HEK293 (cell line): Measurements from ENCODE around the gene RBM17.

ENCODE experiments used
- ATF2 ChIP-seq: fragments of 450-650 bp; formaldehyde crosslinking; IDR thresholded peaks from 2 replicates; pipeline ENCODE4 v1.5.1; 2016; ENCODE audit warnings: missing biosample characterization, missing genetic modification characterization, low read depth
- ZNF146 ChIP-seq: fragments of 450-650 bp; formaldehyde crosslinking; IDR thresholded peaks from 2 replicates; pipeline ENCODE4 v1.5.1; 2016; ENCODE audit warnings: missing biosample characterization, missing genetic modification characterization
- ZNF24 ChIP-seq: fragments of 450-650 bp; formaldehyde crosslinking; IDR thresholded peaks from 2 replicates; pipeline ENCODE4 v1.5.1; 2016; ENCODE audit warnings: missing biosample characterization, missing genetic modification characterization
- ZNF341 ChIP-seq: fragments of 450-650 bp; formaldehyde crosslinking; IDR thresholded peaks from 2 replicates; pipeline ENCODE4; 2016; ENCODE audit warnings: low read depth, missing biosample characterization, missing genetic modification characterization
- TF ChIP-seq, protein P1 (sequence below): fragments of 450-650 bp; formaldehyde crosslinking; IDR thresholded peaks from 2 replicates; pipeline ENCODE4 v1.5.1; 2016; ENCODE audit warnings: missing biosample characterization, missing genetic modification characterization

DNA sequence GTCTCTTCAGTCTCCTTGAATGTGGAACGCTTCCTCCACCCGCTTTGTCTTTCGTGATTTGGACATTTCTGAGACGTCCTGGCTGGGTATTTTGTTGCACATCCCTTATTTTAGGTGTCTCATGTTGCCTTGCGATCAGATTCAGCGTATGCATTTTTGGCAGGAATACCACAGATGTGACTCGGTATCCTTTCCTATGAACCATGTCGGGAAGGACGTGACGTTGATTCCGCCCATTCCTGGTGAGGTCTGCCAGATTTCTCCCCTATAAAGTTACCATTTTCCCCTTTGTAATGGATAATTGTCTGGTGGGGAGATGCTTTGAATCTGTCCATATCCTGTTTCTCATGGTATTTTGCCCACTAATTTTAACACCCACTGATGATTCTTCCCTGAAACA, 49.6 kb downstream of the RBM17 start:
- TF ChIP-seq ZNF146 (tag by site-specific recombination) (no peak), ZNF24 (tag by site-specific recombination) (no peak), ZNF341 (tag by site-specific recombination) (no peak), ATF2 (tag by site-specific recombination) (no peak)
- TF ChIP-seq, protein P1, sequence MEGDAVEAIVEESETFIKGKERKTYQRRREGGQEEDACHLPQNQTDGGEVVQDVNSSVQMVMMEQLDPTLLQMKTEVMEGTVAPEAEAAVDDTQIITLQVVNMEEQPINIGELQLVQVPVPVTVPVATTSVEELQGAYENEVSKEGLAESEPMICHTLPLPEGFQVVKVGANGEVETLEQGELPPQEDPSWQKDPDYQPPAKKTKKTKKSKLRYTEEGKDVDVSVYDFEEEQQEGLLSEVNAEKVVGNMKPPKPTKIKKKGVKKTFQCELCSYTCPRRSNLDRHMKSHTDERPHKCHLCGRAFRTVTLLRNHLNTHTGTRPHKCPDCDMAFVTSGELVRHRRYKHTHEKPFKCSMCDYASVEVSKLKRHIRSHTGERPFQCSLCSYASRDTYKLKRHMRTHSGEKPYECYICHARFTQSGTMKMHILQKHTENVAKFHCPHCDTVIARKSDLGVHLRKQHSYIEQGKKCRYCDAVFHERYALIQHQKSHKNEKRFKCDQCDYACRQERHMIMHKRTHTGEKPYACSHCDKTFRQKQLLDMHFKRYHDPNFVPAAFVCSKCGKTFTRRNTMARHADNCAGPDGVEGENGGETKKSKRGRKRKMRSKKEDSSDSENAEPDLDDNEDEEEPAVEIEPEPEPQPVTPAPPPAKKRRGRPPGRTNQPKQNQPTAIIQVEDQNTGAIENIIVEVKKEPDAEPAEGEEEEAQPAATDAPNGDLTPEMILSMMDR (tag by site-specific recombination), result no peak
